Stomach (tissue), 4 donors: ENCODE results near the gene KIR2DL1.
"Not testable (repeated sequence)": the region's sequence is repeated elsewhere in the genome, so short reads cannot be mapped to it uniquely, and the experiment has no call there.

Experiments
- CTCF ChIP-seq, 7 experiments: fragments of 450-650 bp in 4 of 7; fragments of 200-600 bp in 3 of 7; sonication (generic) in 3 of 7; IDR thresholded peaks; one replicate each; pipeline ENCODE4 v1.5.1; 2016 to 2019; ENCODE audit warnings: antibody characterized with exemption in 7 of 7, control low read depth in 2 of 7, mild to moderate bottlenecking in 1 of 7
- POLR2A ChIP-seq, 4 donors: fragments of 450-650 bp; IDR thresholded peaks; one replicate each; pipeline ENCODE4 v1.6.1; 2016; ENCODE audit warnings: antibody characterized with exemption in 4 of 4, control low read depth in 2 of 4, mild to moderate bottlenecking in 1 of 4, moderate library complexity in 1 of 4
- POLR2AphosphoS5 ChIP-seq, 3 donors: sonication (generic); formaldehyde crosslinking; IDR thresholded peaks; one replicate each; pipeline ENCODE4 v1.6.1; 2016; ENCODE audit warnings: antibody characterized with exemption in 3 of 3

GRCh38 chr19:54741950-54742349 is 27.6 kb upstream of the KIR2DL1 start:
- not testable (repeated sequence) for TF ChIP-seq CTCF, POLR2AphosphoS5, POLR2A (IDR thresholded peaks at IDR 0.05)
